Adipocyte (in vitro differentiated cells): ENCODE measurements around the gene FGF4.
"Not testable (repeated sequence)": the region's sequence is repeated elsewhere in the genome, so short reads cannot be mapped to it uniquely, and the experiment has no call there.

Experiments used
- DNase-seq: peaks from one replicate; pipeline ENCODE4 v3.0.0-alpha.2; 2015; ENCODE audit warnings: low read depth
- H3K27me3 ChIP-seq: replicated peaks from 2 replicates; pipeline ENCODE4 v1.7.0; 2013; ENCODE audit warnings: mild to moderate bottlenecking, low read length, moderate library complexity; ENCODE audit not compliant: control insufficient read depth, insufficient read depth
- H3K36me3 ChIP-seq: 2 replicates; pipeline ENCODE4 v1.7.0; 2013; ENCODE audit warnings: low read length, mild to moderate bottlenecking, moderate library complexity; ENCODE audit not compliant: control insufficient read depth, insufficient read depth, severe bottlenecking
- H3K4me1 ChIP-seq: 2 replicates; pipeline ENCODE4 v1.7.0; 2013; ENCODE audit warnings: mild to moderate bottlenecking, low read length, moderate library complexity; ENCODE audit not compliant: control insufficient read depth, insufficient read depth
- H3K4me3 ChIP-seq: 2 replicates; pipeline ENCODE4 v1.7.0; 2013; ENCODE audit warnings: mild to moderate bottlenecking, low read length, moderate library complexity
- H3K9ac ChIP-seq: 2 replicates; pipeline ENCODE4 v1.7.0; 2013; ENCODE audit warnings: mild to moderate bottlenecking, low read length, moderate library complexity
- H3K9me3 ChIP-seq: 2 replicates; pipeline ENCODE4 v1.7.0; 2013; ENCODE audit warnings: mild to moderate bottlenecking, low read length, moderate library complexity; ENCODE audit not compliant: control insufficient read depth

The FGF4 gene

DNA sequence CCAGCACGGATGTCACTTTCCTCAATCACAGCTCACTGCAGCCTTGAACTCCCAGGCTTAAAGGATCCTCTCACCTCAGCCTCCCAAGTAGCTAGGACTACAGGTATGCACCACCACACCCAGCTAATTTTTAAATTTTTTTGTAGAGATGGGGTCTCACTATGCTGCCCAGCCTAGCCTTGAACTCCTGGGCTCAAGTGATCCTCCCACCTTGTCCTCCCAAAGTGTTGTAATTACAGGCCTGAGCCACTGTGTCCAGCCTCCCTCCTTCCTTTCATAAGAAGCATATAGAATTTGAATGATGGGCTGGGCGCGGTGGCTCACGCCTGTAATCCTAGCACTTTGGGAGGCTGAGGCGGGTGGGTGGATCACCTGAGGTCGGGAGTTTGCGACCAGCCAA is 10.2 kb downstream of the FGF4 start:
- peaks cover 33% of the 10 kb centered on the region for H3K27me3 ChIP-seq
- H3K4me1 ChIP-seq, H3K36me3 ChIP-seq, DNase-seq, H3K4me3 ChIP-seq, H3K9ac ChIP-seq: not testable (repeated sequence)
- H3K9me3 ChIP-seq, result peaks cover 14% of the 10 kb centered on the region

DNA sequence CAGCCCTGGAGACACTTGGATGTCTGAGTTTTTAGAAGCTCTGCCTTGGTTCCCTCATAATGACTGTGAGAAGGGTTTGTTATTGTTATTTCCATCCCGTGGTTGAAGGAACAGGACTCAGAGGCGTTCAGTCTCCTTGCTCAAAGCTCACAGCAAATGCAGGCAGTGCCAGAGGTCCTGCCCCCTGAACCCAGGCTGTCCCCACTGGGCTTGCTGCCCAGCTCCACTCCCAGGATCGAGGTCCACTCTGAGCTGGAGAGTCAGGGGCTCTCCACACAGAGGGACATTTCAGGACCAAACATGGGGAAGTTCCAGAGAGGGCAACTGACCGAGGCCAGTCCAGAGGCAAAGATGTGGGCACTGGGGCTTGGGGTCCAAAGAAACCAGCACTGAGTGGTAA is 14.8 kb downstream of the FGF4 start:
- Histone ChIP-seq H3K9ac (no peak overlapping the region), H3K9me3 (peaks cover 28% of the 10 kb centered on the region), H3K4me1 (no peaks in the 10 kb centered on the region), H3K4me3 (no peak overlapping the region), H3K36me3 (no peaks in the 10 kb centered on the region), H3K27me3 (peaks cover 26% of the 10 kb centered on the region)
- DNase-seq, result no peak

DNA sequence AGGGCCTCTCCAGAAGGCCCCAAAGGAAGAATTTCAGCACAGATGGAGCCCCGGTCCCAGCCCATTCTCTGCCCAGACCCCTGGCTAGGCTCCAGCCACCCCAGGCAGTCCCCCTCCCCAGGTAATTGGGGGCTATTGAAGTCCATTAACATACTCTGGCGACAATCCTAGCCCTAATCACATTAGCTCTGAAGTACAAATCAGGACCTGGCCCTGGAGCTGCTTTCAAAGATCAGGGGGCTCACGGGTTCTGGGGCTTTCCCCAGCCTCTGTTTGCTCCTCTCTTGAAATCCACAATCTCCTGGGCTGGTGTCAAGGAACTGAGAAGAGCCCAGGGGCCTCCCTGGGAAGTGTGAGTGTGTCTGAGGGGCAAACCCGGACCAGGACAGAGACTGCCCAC is 22.3 kb downstream of the FGF4 start:
- H3K4me1 ChIP-seq, result no peaks in the 10 kb centered on the region
- H3K27me3 ChIP-seq, result peaks cover 29% of the 10 kb centered on the region
- H3K9me3 ChIP-seq, result peaks cover 10% of the 10 kb centered on the region
- H3K36me3 ChIP-seq, result no peaks in the 10 kb centered on the region
- DNase-seq, result no peak
- no peak overlapping the region for H3K4me3 ChIP-seq
- H3K9ac ChIP-seq, result no peak overlapping the region

DNA sequence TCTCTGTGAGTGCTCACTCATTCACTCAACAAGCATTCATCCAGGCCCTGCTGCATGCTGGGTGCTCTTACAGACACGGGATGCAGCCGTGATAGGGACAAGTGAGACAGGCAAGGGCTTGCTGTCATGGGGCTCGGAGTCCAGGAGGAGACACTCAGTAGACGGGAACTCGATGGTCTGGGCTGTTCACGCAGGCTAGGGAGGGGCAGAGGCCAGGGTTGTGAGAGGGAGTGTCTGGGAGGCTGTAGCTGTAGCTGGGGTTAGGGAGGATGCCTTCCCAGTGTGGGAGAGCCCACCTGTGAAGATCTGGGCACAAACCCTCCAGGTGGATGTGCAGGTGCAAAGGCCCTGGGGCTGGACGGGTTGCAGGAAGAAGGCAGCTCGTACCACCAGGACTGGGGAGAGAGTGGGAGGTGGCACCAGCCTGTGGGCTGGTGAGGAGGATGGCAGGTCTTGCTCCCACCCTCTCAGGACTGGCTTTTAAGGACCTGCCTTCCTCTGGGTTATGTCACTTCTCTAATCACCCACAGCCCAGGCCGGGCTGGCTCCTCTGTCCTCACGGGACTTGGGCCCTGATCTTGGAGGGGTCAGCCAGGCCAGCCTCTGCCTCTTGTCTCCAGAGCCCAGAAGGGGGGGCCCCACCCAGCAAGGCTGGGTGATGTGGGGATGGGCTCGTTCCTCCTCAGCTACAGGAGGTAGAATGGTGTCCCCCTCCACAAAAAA is 24.1 kb downstream of the FGF4 start:
- H3K4me1 ChIP-seq, result no peaks in the 10 kb centered on the region
- no peak overlapping the region for H3K9ac ChIP-seq
- H3K36me3 ChIP-seq, result no peaks in the 10 kb centered on the region
- H3K4me3 ChIP-seq, result no peak overlapping the region
- peaks cover 42% of the 10 kb centered on the region for H3K27me3 ChIP-seq
- peaks cover 2% of the 10 kb centered on the region for H3K9me3 ChIP-seq
- DNase-seq, result no peak

DNA sequence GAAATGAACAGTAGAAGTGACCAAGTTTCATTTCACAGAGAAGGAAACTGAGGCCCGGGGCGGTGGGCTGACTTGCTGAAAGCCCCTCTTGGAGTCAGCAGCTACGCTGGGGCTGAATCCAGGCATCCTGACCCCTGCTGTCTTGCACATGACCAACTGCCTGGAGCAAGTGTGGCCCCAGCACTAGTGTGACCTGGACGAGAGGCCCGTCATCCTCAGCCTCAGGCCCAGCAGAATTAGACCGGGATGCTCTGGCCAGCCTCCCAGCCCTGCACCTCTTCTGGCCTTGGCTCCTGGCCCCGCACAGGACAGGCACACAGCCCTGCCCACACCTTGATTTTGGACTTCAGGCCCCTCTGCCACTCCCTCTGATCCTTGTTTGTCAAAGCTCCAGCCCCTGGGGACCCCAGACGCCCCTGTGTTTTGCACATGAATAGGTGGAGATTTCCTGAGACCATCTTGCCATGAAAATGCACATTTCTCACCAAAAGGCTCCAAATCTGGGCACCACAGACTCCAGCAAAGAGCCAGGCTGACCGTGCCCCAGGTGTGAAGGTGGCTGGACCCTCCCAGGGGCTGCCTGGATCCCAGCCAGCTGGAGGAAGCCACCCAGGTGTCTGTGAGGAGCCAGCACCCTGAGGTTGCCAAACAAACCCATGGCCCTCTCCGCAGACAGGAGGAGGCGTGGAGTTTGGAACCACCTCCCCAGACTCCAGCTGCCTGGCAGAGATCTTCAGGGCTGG is 24.9 kb downstream of the FGF4 start:
- Histone ChIP-seq H3K4me1 (no peaks in the 10 kb centered on the region), H3K4me3 (no peak overlapping the region), H3K36me3 (no peaks in the 10 kb centered on the region), H3K9ac (no peak overlapping the region), H3K9me3 (no peaks in the 10 kb centered on the region), H3K27me3 (peaks cover 47% of the 10 kb centered on the region)
- no peak for DNase-seq

DNA sequence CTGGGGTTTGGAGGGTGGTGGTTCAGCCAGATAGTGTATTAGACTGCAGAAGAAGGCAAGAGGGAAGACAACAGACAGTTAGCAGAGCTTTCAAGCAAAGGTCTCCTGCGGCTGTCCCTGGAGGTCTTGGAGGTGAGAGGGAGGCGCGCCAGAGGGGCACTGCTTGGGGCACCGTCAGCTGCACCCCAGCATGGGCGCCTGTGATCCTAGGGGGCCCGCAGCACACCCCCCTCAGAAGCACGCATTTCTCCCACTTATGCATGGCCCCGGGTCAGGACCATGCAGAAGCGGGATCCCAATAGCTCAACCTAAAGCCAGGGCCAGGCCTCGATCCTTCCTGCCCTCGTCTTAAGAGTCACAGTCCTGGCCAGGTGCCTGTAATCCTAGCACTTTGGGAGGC is 26.5 kb downstream of the FGF4 start:
- H3K4me1 ChIP-seq, result peaks cover 6% of the 10 kb centered on the region
- no peak overlapping the region for H3K9ac ChIP-seq
- DNase-seq, result no peak
- no peaks in the 10 kb centered on the region for H3K9me3 ChIP-seq
- H3K4me3 ChIP-seq, result no peak overlapping the region
- H3K36me3 ChIP-seq, result no peaks in the 10 kb centered on the region
- peaks cover 39% of the 10 kb centered on the region for H3K27me3 ChIP-seq

DNA sequence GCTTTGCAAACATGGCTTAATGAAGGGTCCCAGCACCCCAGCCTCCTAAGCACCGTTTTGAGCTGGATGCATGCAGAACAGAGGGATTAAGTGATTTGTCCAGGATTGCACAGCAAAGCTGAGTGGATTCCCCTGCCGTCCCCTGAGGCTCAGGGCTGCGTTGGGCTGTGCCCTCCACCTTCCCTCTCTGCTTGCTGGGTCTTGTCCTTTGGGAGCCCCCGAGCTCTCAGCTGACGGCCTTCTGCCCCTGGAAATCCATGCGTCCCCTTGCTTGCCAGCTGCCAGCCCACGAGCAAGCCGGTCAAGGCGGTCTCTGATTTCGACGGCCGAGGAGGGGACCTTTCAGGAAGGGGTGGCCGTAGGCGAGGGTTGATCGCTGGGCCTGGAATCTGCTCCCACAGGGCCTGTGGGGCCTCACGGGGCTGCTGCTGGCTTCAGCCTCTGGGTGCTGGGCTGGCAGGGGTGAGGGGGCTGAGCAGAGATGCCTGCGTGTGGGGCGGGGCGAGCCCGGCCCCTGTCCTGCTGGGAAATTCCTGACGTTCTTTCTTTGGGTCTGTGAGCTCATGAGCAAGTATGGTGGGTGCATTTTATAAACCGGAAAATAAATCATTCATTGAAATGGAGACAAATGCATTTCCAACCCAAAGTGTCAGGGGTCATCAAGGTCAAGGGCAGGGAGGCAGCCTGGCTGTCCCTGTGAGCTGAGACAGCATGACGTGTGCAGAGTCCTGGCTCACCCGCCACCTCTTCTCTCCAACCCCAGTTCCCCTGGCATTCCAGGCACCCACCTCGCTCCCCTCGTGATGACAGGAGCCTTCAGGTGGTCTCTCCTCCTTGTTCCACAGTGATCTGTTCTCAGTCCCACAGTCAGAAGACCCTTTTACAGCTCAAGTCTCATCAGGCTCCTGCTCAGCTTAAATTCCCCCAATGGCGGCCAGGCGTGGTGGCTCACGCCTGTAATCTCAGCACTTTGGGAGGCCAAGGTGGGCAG is 28.1 kb downstream of the FGF4 start:
- H3K9me3 ChIP-seq, result no peaks in the 10 kb centered on the region
- no peak overlapping the region for H3K9ac ChIP-seq
- H3K4me1 ChIP-seq, result peaks cover 6% of the 10 kb centered on the region
- no peak overlapping the region for H3K4me3 ChIP-seq
- no peaks in the 10 kb centered on the region for H3K36me3 ChIP-seq
- peaks cover 43% of the 10 kb centered on the region for H3K27me3 ChIP-seq
- DNase-seq, result no peak

DNA sequence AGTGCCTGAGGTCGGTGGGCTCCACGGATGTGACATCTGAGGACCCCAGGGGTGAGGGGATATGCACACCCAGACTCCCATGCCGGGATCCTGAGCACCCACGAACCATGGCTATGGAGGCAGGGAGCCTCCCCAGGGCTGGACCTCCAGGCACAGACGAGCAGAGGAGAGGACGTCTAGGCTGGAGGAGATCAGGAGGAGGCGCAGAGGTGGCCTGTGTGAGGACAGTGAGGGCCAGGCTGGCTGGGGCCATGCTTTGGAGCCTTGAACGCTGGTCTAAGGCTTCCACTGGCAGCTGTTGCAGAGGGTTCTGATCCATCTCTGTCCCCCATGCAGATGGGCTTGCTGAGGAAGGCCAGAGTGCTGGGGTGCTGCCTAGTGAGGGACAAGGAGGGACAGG is 29.0 kb downstream of the FGF4 start:
- Histone ChIP-seq H3K27me3 (peaks cover 50% of the 10 kb centered on the region), H3K4me1 (peaks cover 6% of the 10 kb centered on the region), H3K4me3 (no peak overlapping the region), H3K9ac (no peak overlapping the region), H3K36me3 (no peaks in the 10 kb centered on the region), H3K9me3 (no peaks in the 10 kb centered on the region)
- DNase-seq, result no peak

DNA sequence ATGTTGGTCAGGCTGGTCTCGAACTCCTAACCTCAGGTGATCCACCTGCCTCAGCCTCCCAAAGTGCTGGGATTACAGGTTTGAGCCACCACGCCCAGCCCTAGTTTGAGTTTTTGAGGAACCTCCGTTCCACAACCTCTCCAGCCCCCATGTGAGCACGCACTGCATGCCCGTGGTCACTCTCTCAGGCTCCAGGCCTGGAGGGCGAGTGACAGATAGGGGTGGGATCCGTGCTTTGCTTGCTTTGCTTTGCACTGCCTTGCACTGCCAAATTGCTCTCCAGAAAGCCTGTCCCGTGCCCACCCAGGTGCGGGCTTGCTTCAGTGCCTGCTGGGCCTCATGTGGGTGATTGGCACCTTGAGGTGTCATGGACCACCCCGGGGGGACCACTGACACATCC is 29.9 kb downstream of the FGF4 start:
- no peaks in the 10 kb centered on the region for H3K9me3 ChIP-seq
- no peak for DNase-seq
- H3K36me3 ChIP-seq, result no peaks in the 10 kb centered on the region
- H3K9ac ChIP-seq, result no peak overlapping the region
- peaks cover 6% of the 10 kb centered on the region for H3K4me1 ChIP-seq
- peaks cover 42% of the 10 kb centered on the region for H3K27me3 ChIP-seq
- H3K4me3 ChIP-seq, result no peak overlapping the region

DNA sequence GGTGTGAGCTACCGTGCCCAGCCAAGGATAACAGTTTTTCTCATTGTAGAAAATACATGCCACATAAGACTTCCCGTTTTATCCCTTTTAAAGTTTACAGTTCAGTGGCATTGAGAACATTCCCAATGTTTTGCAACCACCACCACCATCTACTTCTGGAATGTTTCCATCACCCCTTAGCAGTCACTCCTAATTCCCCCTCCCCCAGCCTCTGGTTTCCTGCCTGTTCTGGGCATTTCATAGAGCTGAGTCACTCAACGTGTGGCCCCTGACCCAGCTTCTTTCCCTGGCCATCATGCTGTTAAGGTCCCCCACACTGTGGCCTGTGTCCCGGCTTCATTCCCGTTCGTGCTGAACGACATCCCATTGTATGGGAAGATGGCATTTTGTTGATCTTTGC is 30.7 kb downstream of the FGF4 start:
- peaks cover 6% of the 10 kb centered on the region for H3K4me1 ChIP-seq
- no peaks in the 10 kb centered on the region for H3K36me3 ChIP-seq
- DNase-seq, result peak; percentile 59
- H3K9me3 ChIP-seq, result peaks cover 1% of the 10 kb centered on the region
- peaks cover 43% of the 10 kb centered on the region for H3K27me3 ChIP-seq
- H3K4me3 ChIP-seq, result no peak overlapping the region
- no peak overlapping the region for H3K9ac ChIP-seq

DNA sequence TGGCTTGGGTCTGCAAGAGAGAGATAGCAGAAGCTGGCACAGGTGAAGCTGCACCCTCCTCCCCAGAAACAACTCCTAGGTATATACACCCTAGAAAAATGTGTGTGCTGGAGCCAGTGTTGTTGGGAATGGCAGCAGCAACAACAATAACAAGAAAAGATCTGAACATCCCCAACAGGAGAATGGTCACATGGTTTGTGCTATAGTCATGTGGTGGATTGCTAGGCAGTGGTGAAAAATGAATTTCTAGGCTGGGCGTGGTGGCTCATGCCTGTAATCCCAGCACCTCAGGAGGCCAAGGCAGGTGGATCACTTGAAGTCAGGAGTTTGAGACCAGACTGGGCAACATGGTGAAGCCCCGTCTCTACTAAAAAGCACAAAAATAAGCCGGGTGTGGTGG is 40.3 kb downstream of the FGF4 start:
- Histone ChIP-seq H3K4me1 (no peaks in the 10 kb centered on the region), H3K27me3 (peaks cover 24% of the 10 kb centered on the region), H3K9ac (no peak overlapping the region), H3K36me3 (no peaks in the 10 kb centered on the region), H3K4me3 (no peak overlapping the region), H3K9me3 (peaks cover 32% of the 10 kb centered on the region)
- DNase-seq, result no peak
